NOMO-1 treated with DMSO at 0.1 percent for 48 hours (cell line): Measurements from ENCODE around the gene IFITM1.
"Not testable (repeated sequence)": the region's sequence is repeated elsewhere in the genome, so short reads cannot be mapped to it uniquely, and the experiment has no call there.

ENCODE experiments used
- DNase-seq: peaks from one replicate; lab custom pipeline; 2025; ENCODE audit not compliant: unreplicated experiment; lab: John Stamatoyannopoulos, UW

The IFITM1 gene

GRCh38 chr11:340539-341512 is 27.0 kb downstream of the IFITM1 start:
- DNase-seq, result no peak

- no peak for DNase-seq
Measured at GRCh38 chr11:342328-342727, 28.5 kb downstream of the IFITM1 start.

- no peak for DNase-seq
Measured at GRCh38 chr11:344836-345578, 31.2 kb downstream of the IFITM1 start.

- DNase-seq, result no peak
Measured at GRCh38 chr11:346529-346928, 32.7 kb downstream of the IFITM1 start.

- not testable (repeated sequence) for DNase-seq
Measured at GRCh38 chr11:349270-349954, 35.6 kb downstream of the IFITM1 start.

GRCh38 chr11:350033-350722 is 36.3 kb downstream of the IFITM1 start:
- DNase-seq, result not testable (repeated sequence)

GRCh38 chr11:350723-351255 is 36.9 kb downstream of the IFITM1 start:
- peak; percentile 9 for DNase-seq

GRCh38 chr11:351411-351810 is 37.6 kb downstream of the IFITM1 start:
- DNase-seq, result no peak

GRCh38 chr11:352456-353031 is 38.7 kb downstream of the IFITM1 start:
- DNase-seq, result no peak

- DNase-seq, result no peak
Measured at GRCh38 chr11:353179-353873, 39.5 kb downstream of the IFITM1 start.

GRCh38 chr11:355581-356458 is 42.0 kb downstream of the IFITM1 start:
- no peak for DNase-seq

GRCh38 chr11:356610-357009 is 42.8 kb downstream of the IFITM1 start:
- DNase-seq, result no peak

- DNase-seq, result no peak
Measured at GRCh38 chr11:357582-357981, 43.7 kb downstream of the IFITM1 start.

GRCh38 chr11:358129-358800 is 44.4 kb downstream of the IFITM1 start:
- DNase-seq, result no peak

- no peak for DNase-seq
Measured at GRCh38 chr11:359181-359714, 45.4 kb downstream of the IFITM1 start.

GRCh38 chr11:360326-361280 is 46.8 kb downstream of the IFITM1 start:
- DNase-seq, result no peak
